K562 (cell line): ENCODE results near the gene NRM. TPM values are rescaled to one million over a fixed set of nuclear protein-coding genes. Genes with fewer than 3 reads are reported as not detected.

Source experiments
- CREBBP ChIP-seq: IDR thresholded peaks from one replicate; pipeline ENCODE4 v1.6.1; 2012; ENCODE audit warnings: low read depth, mild to moderate bottlenecking, control low read depth, inconsistent platforms, low read length
- CREM ChIP-seq: IDR thresholded peaks from 2 replicates; pipeline ENCODE4 v1.6.1; 2014; ENCODE audit warnings: antibody characterized with exemption, low read depth
- CXXC5 ChIP-seq: fragments of 250-450 bp; sonication (Bioruptor Pico); IDR thresholded peaks from 2 replicates; pipeline ENCODE4 v1.8.0; 2022; ENCODE audit warnings: inconsistent platforms, mild to moderate bottlenecking, moderate library complexity
- HIVEP1 ChIP-seq: fragments of 250-450 bp; sonication (Bioruptor Pico); IDR thresholded peaks from 2 replicates; pipeline ENCODE4 v1.4.0; 2020; ENCODE audit warnings: mild to moderate bottlenecking
- JUND ChIP-seq, 2 experiments: IDR thresholded peaks; 2 replicates in 1 of 2; 3 replicates in 1 of 2; pipeline ENCODE4 v1.6.1; 2011; ENCODE audit warnings: borderline replicate concordance in 2 of 2, low read depth in 2 of 2, low read length in 2 of 2, improper control_type of control experiment in 1 of 2, missing biosample characterization in 1 of 2, missing genetic modification characterization in 1 of 2, missing genetic modification reagents in 1 of 2
- MAZ ChIP-seq, 2 experiments: fragments of 450-650 bp in 1 of 2; sonication (generic) in 1 of 2; formaldehyde crosslinking; IDR thresholded peaks in 1 of 2; conservative IDR thresholded peaks in 1 of 2; 2 replicates each; pipeline versions ENCODE4 v1.4.0 to v1.5.0; 2020; ENCODE audit warnings: mild to moderate bottlenecking in 1 of 2, missing genetic modification reagents in 1 of 2
- MLLT1 ChIP-seq, 2 experiments: fragments of 450-650 bp; IDR thresholded peaks; 2 replicates each; pipeline ENCODE4 v1.6.1; 2016
- MYNN ChIP-seq, 2 experiments: sonication (generic); formaldehyde crosslinking in 1 of 2; IDR thresholded peaks; 2 replicates each; pipeline versions ENCODE4 v1.5.0 to v1.6.1; 2016 to 2020; ENCODE audit warnings: antibody characterized with exemption in 1 of 2, missing genetic modification reagents in 1 of 2
- NEUROD1 ChIP-seq: fragments of 150-350 bp; IDR thresholded peaks from 2 replicates; pipeline ENCODE4 v1.6.1; 2014; ENCODE audit warnings: borderline replicate concordance, low read length, low read depth; ENCODE audit not compliant: partially characterized antibody
- NR4A1 ChIP-seq, 2 experiments: fragments of 250-450 bp in 1 of 2; fragments of 450-650 bp in 1 of 2; sonication (Bioruptor Pico) in 1 of 2; IDR thresholded peaks; 2 replicates each; pipeline versions ENCODE4 v1.4.0 to v1.6.1; 2016 to 2020; ENCODE audit warnings: mild to moderate bottlenecking in 2 of 2, missing compliant biosample characterization in 1 of 2, missing genetic modification characterization in 1 of 2, moderate library complexity in 1 of 2
- RBM39 ChIP-seq: fragments of 200-400 bp; formaldehyde crosslinking; optimal IDR thresholded peaks from 2 replicates; pipeline ENCODE3; 2018; ENCODE audit warnings: low read depth, low read length
- RFX5 ChIP-seq: IDR thresholded peaks from 2 replicates; pipeline ENCODE4 v1.6.1; 2011; ENCODE audit warnings: low read depth, mild to moderate bottlenecking, improper control_type of control experiment, low read length
- TBP ChIP-seq: optimal IDR thresholded peaks from 2 replicates; pipeline ENCODE3; 2011; ENCODE audit warnings: low read depth, low read length, improper control_type of control experiment
- THAP12 ChIP-seq: fragments of 250-450 bp; sonication (Bioruptor Pico); IDR thresholded peaks from 2 replicates; pipeline ENCODE4 v1.9.0; 2021; ENCODE audit warnings: mild to moderate bottlenecking, inconsistent platforms
- ZEB2 ChIP-seq: fragments of 450-650 bp; IDR thresholded peaks from 2 replicates; pipeline ENCODE4 v1.6.1; 2016
- ZNF133 ChIP-seq: fragments of 250-450 bp; sonication (Bioruptor Pico); IDR thresholded peaks from 2 replicates; pipeline ENCODE4 v1.4.0; 2020; ENCODE audit warnings: mild to moderate bottlenecking
- polyA plus RNA-seq, 8 experiments: library from polyadenylated mRNA; depleted of rRNA in 4 of 8; stranded (reverse) in 5 of 8; unstranded in 3 of 8; fragments of >200 nt; fragmentation: Nextera tagmentation in 2 of 8; fragmentation: Illumina TruSeq in 1 of 8; extraction: Ambion mirVana in 2 of 8; extraction: Trizol in 1 of 8; gene quantifications; 2 replicates each; pipeline versions ENCODE4 v1.2.1 to v1.2.3, GENCODE V29; 2011 to 2014; ENCODE audit warnings: inconsistent platforms in 1 of 8, missing spikeins in 1 of 8
- total RNA-seq, 7 experiments: library from RNA; depleted of rRNA in 6 of 7; stranded (reverse); fragments of >200 nt in 6 of 7; fragmentation: Illumina TruSeq in 2 of 7; extraction: Trizol in 2 of 7; gene quantifications; 2 replicates each; pipeline versions ENCODE4 v1.2.1 to v1.2.3, GENCODE V29; 2011 to 2021; ENCODE audit warnings: low replicate concordance in 1 of 7
- TF ChIP-seq, protein P1 (sequence below): sonication (generic); formaldehyde crosslinking; IDR thresholded peaks from 2 replicates; pipeline ENCODE4 v1.8.0; 2022; ENCODE audit warnings: missing genetic modification reagents, mild to moderate bottlenecking, moderate library complexity, borderline replicate concordance

Gene NRM
- total and polyA plus RNA-seq, 9 of the 15 experiments (the other 6 are each of a cell fraction or from before 2014, with no cell fraction given) = 9.7 to 58.2 (median 18.1) TPM

- TF ChIP-seq, protein P1, sequence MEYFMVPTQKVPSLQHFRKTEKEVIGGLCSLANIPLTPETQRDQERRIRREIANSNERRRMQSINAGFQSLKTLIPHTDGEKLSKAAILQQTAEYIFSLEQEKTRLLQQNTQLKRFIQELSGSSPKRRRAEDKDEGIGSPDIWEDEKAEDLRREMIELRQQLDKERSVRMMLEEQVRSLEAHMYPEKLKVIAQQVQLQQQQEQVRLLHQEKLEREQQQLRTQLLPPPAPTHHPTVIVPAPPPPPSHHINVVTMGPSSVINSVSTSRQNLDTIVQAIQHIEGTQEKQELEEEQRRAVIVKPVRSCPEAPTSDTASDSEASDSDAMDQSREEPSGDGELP (CRISPR knock-in tag) = peak; percentile 73
- peak; percentile 56 for TF ChIP-seq CXXC5 (CRISPR knock-in tag)
- TF ChIP-seq HIVEP1 (CRISPR knock-in tag) = no peak
- peak; percentile 69 to 92 for TF ChIP-seq MAZ (CRISPR knock-in tag; conservative IDR thresholded peaks at IDR 0.05 in 1 of 2, IDR thresholded peaks at IDR 0.05 in 1 of 2)
- peak; percentile 59 for TF ChIP-seq NEUROD1
- peak; percentile 43 for TF ChIP-seq TBP
- TF ChIP-seq RBM39 = peak; percentile 90
- peak; percentile 15; the same call in 1 of the 2 replicates for TF ChIP-seq THAP12 (CRISPR knock-in tag)
- no peak for TF ChIP-seq CREBBP
- TF ChIP-seq JUND (IDR thresholded peaks at IDR 0.05; ENCODE audit: borderline replicate concordance, low read depth, low read length) = peak; percentile 66
- TF ChIP-seq JUND (tag; IDR thresholded peaks at IDR 0.05; ENCODE audit: borderline replicate concordance, low read depth, low read length) = no peak; the same call in 2 of the 3 replicates
- TF ChIP-seq ZEB2 = no peak
- TF ChIP-seq RFX5 = no peak
- no peak for TF ChIP-seq ZNF133 (CRISPR knock-in tag)
- TF ChIP-seq MLLT1 (IDR thresholded peaks at IDR 0.05) = peak in 1 of 2 experiments; percentile 43; a peak in 2 of 4 replicates
- TF ChIP-seq MYNN (IDR thresholded peaks at IDR 0.05) = peak; percentile 80
- TF ChIP-seq MYNN (CRISPR knock-in tag; IDR thresholded peaks at IDR 0.05) = no peak
- TF ChIP-seq NR4A1 (CRISPR knock-in tag; IDR thresholded peaks at IDR 0.05) = no peak
- 0 out of 2 replicates have a peak, but pooled peaks have one; percentile 30 for TF ChIP-seq NR4A1 (tag; IDR thresholded peaks at IDR 0.05)
- TF ChIP-seq CREM = peak; percentile 48
These were observed 11.6 kb downstream of the NRM start (continued) for GRCh38 chr6:30678964-30679726.
